Progenitor cell of endocrine pancreas (in vitro differentiated cells): ENCODE measurements around the gene CDYL. TPM values are rescaled to one million over a fixed set of nuclear protein-coding genes. Genes with fewer than 3 reads are reported as not detected.

Source experiments
- DNase-seq: peaks from one replicate; pipeline ENCODE4 v3.0.0; 2021; ENCODE audit warnings: low spot score; ENCODE audit not compliant: unreplicated experiment
- H3K27ac Mint-ChIP-seq: 2 replicates; pipeline ENCODE4 v1.8.0; 2021; ENCODE audit warnings: mild to moderate bottlenecking, moderate library complexity, mixed read lengths
- H3K27me3 Mint-ChIP-seq: 2 replicates; pipeline ENCODE4 v1.8.0; 2021; ENCODE audit warnings: mixed read lengths
- H3K36me3 Mint-ChIP-seq: 2 replicates; pipeline ENCODE4 v1.8.0; 2022; ENCODE audit warnings: mixed read lengths; ENCODE audit not compliant: insufficient read depth
- H3K4me1 Mint-ChIP-seq: 2 replicates; pipeline ENCODE4 v1.8.0; 2021; ENCODE audit warnings: low read depth, mixed read lengths
- H3K4me3 Mint-ChIP-seq: 2 replicates; pipeline ENCODE4 v1.8.0; 2021; ENCODE audit warnings: low read depth, mild to moderate bottlenecking, moderate library complexity, mixed read lengths
- H3K9me3 Mint-ChIP-seq: 2 replicates; pipeline ENCODE4 v1.8.0; 2021; ENCODE audit warnings: low read depth, mixed read lengths
- long read RNA-seq: library from polyadenylated mRNA; unstranded; transcript quantifications from one replicate; pipeline ENCODE4 v2.0.0, GENCODE V29; 2020
- total RNA-seq: library from RNA; stranded (reverse); gene quantifications from 2 replicates; pipeline ENCODE4 v1.2.1, GENCODE V29; 2021
- TF ChIP-seq, protein P1 (sequence below): fragments of 200-600 bp; sonication (generic); IDR thresholded peaks from one replicate; pipeline ENCODE4 v1.5.0; 2021; ENCODE audit warnings: antibody characterized with exemption, mild to moderate bottlenecking; ENCODE audit not compliant: unreplicated experiment

The CDYL gene, protein sequence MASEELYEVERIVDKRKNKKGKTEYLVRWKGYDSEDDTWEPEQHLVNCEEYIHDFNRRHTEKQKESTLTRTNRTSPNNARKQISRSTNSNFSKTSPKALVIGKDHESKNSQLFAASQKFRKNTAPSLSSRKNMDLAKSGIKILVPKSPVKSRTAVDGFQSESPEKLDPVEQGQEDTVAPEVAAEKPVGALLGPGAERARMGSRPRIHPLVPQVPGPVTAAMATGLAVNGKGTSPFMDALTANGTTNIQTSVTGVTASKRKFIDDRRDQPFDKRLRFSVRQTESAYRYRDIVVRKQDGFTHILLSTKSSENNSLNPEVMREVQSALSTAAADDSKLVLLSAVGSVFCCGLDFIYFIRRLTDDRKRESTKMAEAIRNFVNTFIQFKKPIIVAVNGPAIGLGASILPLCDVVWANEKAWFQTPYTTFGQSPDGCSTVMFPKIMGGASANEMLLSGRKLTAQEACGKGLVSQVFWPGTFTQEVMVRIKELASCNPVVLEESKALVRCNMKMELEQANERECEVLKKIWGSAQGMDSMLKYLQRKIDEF
- total RNA-seq: 78.3 TPM in 2 replicates
- long read RNA-seq, partial matches to known transcripts: 2 of 7 reads
- long read RNA-seq, other reads (novel, unspliced or antisense): 5 of 7 reads

DNA sequence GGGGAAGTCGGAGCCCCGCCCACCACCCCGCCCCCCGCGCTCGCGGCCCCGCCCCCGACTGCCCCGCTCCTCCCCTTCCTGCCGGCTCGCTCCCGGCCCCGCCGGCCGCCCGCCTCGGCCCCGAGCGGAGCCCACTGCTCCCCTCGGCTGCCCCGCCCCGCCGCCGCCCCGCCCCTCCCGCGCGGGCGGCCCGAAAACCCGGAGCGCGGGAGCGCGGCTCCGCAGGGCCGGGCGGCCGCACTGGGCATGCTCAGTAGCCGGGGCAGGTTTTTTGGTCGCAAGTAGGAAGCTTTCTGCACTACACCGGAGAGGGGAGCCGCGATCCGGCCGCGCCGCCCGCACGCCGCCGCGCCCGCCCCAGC, at the start of gene CDYL:
Gene CDYL (plus strand): TSS at position 274 of the 362 bp plus-strand sequence. CDS start 380 bp downstream, outside the sequence.
- H3K27ac Mint-ChIP-seq: peak within 1 kb of the TSS; percentile 91
- H3K36me3 Mint-ChIP-seq: peaks cover 4% of the 10 kb centered on the region
- H3K27me3 Mint-ChIP-seq: peaks cover 36% of the 10 kb centered on the region

DNA sequence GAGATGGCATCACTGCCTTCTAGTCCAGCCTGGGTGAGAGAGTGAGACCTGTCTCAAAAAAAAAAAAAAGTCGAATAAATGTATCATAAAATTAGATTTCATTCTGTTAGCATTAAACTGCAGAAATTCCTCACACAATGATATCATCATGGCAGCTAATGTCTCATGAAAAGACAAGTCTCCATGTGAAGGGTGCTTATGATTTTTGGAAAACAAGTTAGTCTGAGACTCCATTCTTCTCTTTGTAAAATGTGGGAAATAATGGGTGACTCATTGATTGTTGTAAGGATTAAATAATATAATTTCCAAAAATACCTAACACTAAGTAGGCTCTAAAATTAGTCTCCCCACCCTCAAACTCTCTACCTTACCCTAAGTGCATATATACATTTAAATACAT, 49.6 kb upstream of the CDYL start:
- Mint-ChIP-seq H3K27me3 (peaks cover 6% of the 10 kb centered on the region), H3K4me3 (no peak overlapping the region), H3K4me1 (peaks cover 20% of the 10 kb centered on the region), H3K36me3 (no peaks in the 10 kb centered on the region), H3K27ac (no peak overlapping the region), H3K9me3 (no peaks in the 10 kb centered on the region)
- TF ChIP-seq, protein P1, sequence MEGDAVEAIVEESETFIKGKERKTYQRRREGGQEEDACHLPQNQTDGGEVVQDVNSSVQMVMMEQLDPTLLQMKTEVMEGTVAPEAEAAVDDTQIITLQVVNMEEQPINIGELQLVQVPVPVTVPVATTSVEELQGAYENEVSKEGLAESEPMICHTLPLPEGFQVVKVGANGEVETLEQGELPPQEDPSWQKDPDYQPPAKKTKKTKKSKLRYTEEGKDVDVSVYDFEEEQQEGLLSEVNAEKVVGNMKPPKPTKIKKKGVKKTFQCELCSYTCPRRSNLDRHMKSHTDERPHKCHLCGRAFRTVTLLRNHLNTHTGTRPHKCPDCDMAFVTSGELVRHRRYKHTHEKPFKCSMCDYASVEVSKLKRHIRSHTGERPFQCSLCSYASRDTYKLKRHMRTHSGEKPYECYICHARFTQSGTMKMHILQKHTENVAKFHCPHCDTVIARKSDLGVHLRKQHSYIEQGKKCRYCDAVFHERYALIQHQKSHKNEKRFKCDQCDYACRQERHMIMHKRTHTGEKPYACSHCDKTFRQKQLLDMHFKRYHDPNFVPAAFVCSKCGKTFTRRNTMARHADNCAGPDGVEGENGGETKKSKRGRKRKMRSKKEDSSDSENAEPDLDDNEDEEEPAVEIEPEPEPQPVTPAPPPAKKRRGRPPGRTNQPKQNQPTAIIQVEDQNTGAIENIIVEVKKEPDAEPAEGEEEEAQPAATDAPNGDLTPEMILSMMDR: no peak
- no peak for DNase-seq

More for the DNA sequence above, at the start of gene CDYL:
- peak within 1 kb of the TSS; percentile 90 for H3K4me3 Mint-ChIP-seq
- TF ChIP-seq, protein P1: no peak
- H3K9me3 Mint-ChIP-seq: peaks cover 14% of the 10 kb centered on the region
- peaks cover 19% of the 10 kb centered on the region for H3K4me1 Mint-ChIP-seq
- DNase-seq: peak; percentile 82

DNA sequence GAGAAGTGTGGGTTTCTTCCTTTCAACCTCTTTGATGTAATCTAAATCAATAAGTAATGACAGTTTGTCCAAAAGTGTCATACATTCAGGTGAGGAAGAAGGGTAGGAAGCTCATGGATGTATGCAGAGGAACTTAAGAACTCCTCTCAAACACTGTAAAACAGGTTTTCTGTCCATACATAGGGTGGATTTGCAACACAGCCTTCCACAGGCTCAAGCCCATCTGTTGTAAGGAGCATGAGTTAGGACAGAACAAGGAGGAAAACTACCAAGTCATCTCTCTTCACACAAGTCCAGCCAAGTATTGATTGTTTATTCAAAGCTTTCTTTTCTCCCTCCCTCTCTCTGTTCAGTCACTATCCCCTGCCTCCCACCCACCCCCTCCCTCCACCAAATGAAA, 49.0 kb upstream of the CDYL start:
- TF ChIP-seq, protein P1: no peak
- Mint-ChIP-seq H3K9me3 (no peaks in the 10 kb centered on the region), H3K27ac (no peak overlapping the region), H3K36me3 (no peaks in the 10 kb centered on the region), H3K4me3 (no peak overlapping the region), H3K27me3 (peaks cover 6% of the 10 kb centered on the region), H3K4me1 (peaks cover 20% of the 10 kb centered on the region)
- DNase-seq: no peak

DNA sequence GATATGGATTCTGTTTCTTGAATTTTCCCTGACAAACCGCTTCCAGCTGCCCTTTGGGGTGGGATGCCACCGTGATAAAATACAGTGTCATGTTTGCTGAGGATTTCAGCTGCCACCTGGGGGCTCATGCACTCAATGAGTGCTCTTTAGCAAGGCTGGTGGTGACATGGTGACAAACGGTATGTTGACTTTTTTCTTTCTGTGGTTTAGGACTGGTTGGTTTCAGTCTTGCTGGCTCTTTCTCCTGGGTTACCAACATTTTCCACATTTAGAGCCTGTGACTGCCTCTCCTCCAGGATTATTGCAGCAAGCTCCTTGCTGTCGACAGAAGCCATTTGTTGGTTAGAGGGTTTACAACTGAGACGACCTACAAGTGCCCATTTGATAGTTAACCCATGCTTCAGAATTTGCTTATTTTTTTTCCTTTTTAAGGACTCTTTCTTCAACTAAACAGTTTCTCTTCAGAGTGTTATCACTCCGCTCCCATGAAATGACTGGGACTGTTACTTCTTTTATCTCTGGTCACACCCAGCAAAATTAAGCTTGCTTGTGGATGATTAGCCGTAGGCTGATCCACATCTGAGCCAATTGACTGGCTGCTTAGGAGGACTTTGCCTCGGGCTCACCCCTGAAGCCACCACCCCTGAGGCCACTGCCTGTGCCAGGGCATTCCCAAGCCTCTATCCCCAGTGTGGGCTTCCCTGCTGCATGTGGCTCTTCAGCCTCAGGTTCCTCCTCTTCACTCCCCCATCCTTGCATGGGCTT, 48.4 kb upstream of the CDYL start:
- no peak for DNase-seq
- H3K36me3 Mint-ChIP-seq: no peaks in the 10 kb centered on the region
- TF ChIP-seq, protein P1: no peak
- H3K27ac Mint-ChIP-seq: no peak overlapping the region
- H3K9me3 Mint-ChIP-seq: no peaks in the 10 kb centered on the region
- peaks cover 11% of the 10 kb centered on the region for H3K27me3 Mint-ChIP-seq
- peaks cover 20% of the 10 kb centered on the region for H3K4me1 Mint-ChIP-seq
- no peak overlapping the region for H3K4me3 Mint-ChIP-seq

DNA sequence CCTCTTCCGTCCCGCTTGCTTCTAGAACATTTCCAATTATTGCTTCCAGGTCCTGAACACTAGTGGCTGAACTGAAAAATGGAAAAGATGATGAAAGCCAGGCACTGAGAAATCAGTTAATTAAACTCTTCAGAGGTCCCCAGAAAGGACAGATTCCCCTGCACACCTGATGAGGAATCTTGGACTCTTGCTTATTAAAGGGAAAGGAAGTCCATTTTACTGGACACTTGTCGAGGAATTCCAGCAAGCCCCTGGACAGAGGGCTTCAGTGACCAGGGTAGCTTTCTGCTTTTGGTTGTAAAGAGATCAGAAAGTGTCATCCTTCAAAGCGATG, 47.8 kb upstream of the CDYL start:
- TF ChIP-seq, protein P1: no peak
- Mint-ChIP-seq H3K4me3 (no peak overlapping the region), H3K9me3 (no peaks in the 10 kb centered on the region), H3K27me3 (peaks cover 17% of the 10 kb centered on the region), H3K27ac (no peak overlapping the region), H3K4me1 (peaks cover 20% of the 10 kb centered on the region), H3K36me3 (no peaks in the 10 kb centered on the region)
- DNase-seq: no peak
